HL-60 (cell line): Measurements from ENCODE around the gene SIKE1.

ENCODE experiments used
- CTCF ChIP-seq: IDR thresholded peaks from one replicate; pipeline ENCODE4 v1.5.1; 2011; ENCODE audit warnings: low read length, control low read depth, inconsistent platforms; ENCODE audit not compliant: insufficient read depth
- POLR2AphosphoS5 ChIP-seq: IDR thresholded peaks from 2 replicates; pipeline ENCODE4 v1.6.1; 2012; ENCODE audit warnings: low read depth

GRCh38 chr1:114756949-114757454 lies 23.5 kb downstream of the SIKE1 start:
- TF ChIP-seq CTCF, result no peak
- no peak; the same call in 1 of the 2 replicates for TF ChIP-seq POLR2AphosphoS5
